CD14-positive monocyte (primary cell): ENCODE results near the gene CBR4. TPM values are rescaled to one million over a fixed set of nuclear protein-coding genes. Genes with fewer than 3 reads are reported as not detected.

Source experiments
- DNase-seq, 3 donors: peaks; one replicate each; pipeline ENCODE4 v3.0.0-alpha.2; 2011 to 2022
- H2AFZ ChIP-seq: 2 replicates; pipeline ENCODE4 v1.6.0; 2012; ENCODE audit warnings: mild to moderate bottlenecking, low read depth, low read length, inconsistent platforms; ENCODE audit not compliant: insufficient read depth, poor library complexity, severe bottlenecking
- H3K27ac ChIP-seq, 2 donors: 1 replicate in 1 of 2; 2 replicates in 1 of 2; pipeline ENCODE4 v1.5.1; 2012 to 2013; ENCODE audit warnings: low read length in 2 of 2, control low read depth in 1 of 2, inconsistent platforms in 1 of 2, low read depth in 1 of 2, mild to moderate bottlenecking in 1 of 2
- H3K27me3 ChIP-seq, 2 donors: one replicate each; pipeline versions ENCODE4 v1.6.0 to v1.6.1; 2011 to 2013; ENCODE audit warnings: low read length in 2 of 2; ENCODE audit not compliant: control insufficient read depth in 2 of 2, insufficient read depth in 2 of 2
- H3K36me3 ChIP-seq, 2 donors: replicated peaks in 1 of 2; 1 replicate in 1 of 2; 2 replicates in 1 of 2; pipeline versions ENCODE4 v1.5.1 to v1.6.1; 2012 to 2013; ENCODE audit warnings: low read length in 2 of 2, control low read depth in 1 of 2, inconsistent platforms in 1 of 2, mild to moderate bottlenecking in 1 of 2; ENCODE audit not compliant: insufficient read depth in 2 of 2, control insufficient read depth in 1 of 2
- H3K4me1 ChIP-seq, 2 donors: 1 replicate in 1 of 2; 2 replicates in 1 of 2; pipeline versions ENCODE4 v1.5.1 to v1.6.1; 2012 to 2013; ENCODE audit warnings: low read length in 2 of 2, control low read depth in 1 of 2, inconsistent platforms in 1 of 2, mild to moderate bottlenecking in 1 of 2, moderate library complexity in 1 of 2; ENCODE audit not compliant: insufficient read depth in 2 of 2, control insufficient read depth in 1 of 2
- H3K4me2 ChIP-seq: replicated peaks from 2 replicates; pipeline ENCODE3; 2012; ENCODE audit warnings: low read length, moderate library complexity, mild to moderate bottlenecking; ENCODE audit not compliant: poor library complexity, severe bottlenecking; ENCODE audit errors: extremely low read depth
- H3K4me3 ChIP-seq, 3 experiments: fragments of 200-600 bp in 1 of 3; sonication (generic) in 1 of 3; replicated peaks in 1 of 3; 1 replicate in 2 of 3; 2 replicates in 1 of 3; pipeline ENCODE4 v1.5.1; 2011 to 2013; ENCODE audit warnings: low read length in 3 of 3, mild to moderate bottlenecking in 3 of 3, control low read depth in 2 of 3, low read depth in 2 of 3, inconsistent platforms in 1 of 3, moderate library complexity in 1 of 3
- H3K79me2 ChIP-seq: 2 replicates; pipeline ENCODE4 v1.6.0; 2012; ENCODE audit warnings: mild to moderate bottlenecking, control low read depth, inconsistent platforms, low read length, moderate library complexity; ENCODE audit not compliant: insufficient read depth
- H3K9ac ChIP-seq: 2 replicates; pipeline ENCODE4 v1.6.0; 2017; ENCODE audit warnings: low read length, mild to moderate bottlenecking; ENCODE audit not compliant: insufficient read depth, poor library complexity, severe bottlenecking
- H3K9me3 ChIP-seq, 2 donors: replicated peaks in 1 of 2; 1 replicate in 1 of 2; 2 replicates in 1 of 2; pipeline versions ENCODE4 v1.5.1 to v1.6.1; 2012 to 2013; ENCODE audit warnings: low read length in 2 of 2, control low read depth in 1 of 2; ENCODE audit not compliant: control insufficient read depth in 1 of 2, insufficient read depth in 1 of 2
- H4K20me1 ChIP-seq: 2 replicates; pipeline ENCODE4 v1.6.0; 2012; ENCODE audit warnings: mild to moderate bottlenecking, low read length, control low read depth, moderate library complexity; ENCODE audit not compliant: insufficient read depth
- H3K27ac Mint-ChIP-seq, 7 donors: one replicate each; pipeline ENCODE4 v1.8.0; 2020; ENCODE audit warnings: mild to moderate bottlenecking in 7 of 7, mixed read lengths in 7 of 7, moderate library complexity in 6 of 7, inconsistent platforms in 2 of 7
- H3K27me3 Mint-ChIP-seq, 3 donors: one replicate each; pipeline ENCODE4 v1.8.0; 2021 to 2022; ENCODE audit warnings: low read depth in 3 of 3, mild to moderate bottlenecking in 3 of 3, mixed read lengths in 3 of 3, moderate library complexity in 3 of 3, inconsistent platforms in 1 of 3
- H3K36me3 Mint-ChIP-seq, 2 donors: one replicate each; pipeline ENCODE4 v1.8.0; 2020; ENCODE audit warnings: mixed read lengths in 2 of 2, inconsistent platforms in 1 of 2, mild to moderate bottlenecking in 1 of 2
- H3K4me1 Mint-ChIP-seq: one replicate; pipeline ENCODE4 v1.8.0; 2020; ENCODE audit warnings: mild to moderate bottlenecking, mixed read lengths
- H3K4me3 Mint-ChIP-seq, 2 donors: one replicate each; pipeline ENCODE4 v1.8.0; 2020; ENCODE audit warnings: mild to moderate bottlenecking in 2 of 2, mixed read lengths in 2 of 2, moderate library complexity in 1 of 2
- H3K9me3 Mint-ChIP-seq, 7 donors: one replicate each; pipeline ENCODE4 v1.8.0; 2020 to 2022; ENCODE audit warnings: mixed read lengths in 7 of 7, mild to moderate bottlenecking in 6 of 7, moderate library complexity in 6 of 7, inconsistent platforms in 2 of 7
- WGBS: methylation state at CpG from one replicate; pipeline ENCODE4 v1.1.5; 2013; ENCODE audit warnings: missing lambda C conversion rate; ENCODE audit not compliant: insufficient coverage; 5-methylcytosine and 5-hydroxymethylcytosine counted together
- intact Hi-C, 2 donors: fragments of 100-400 bp; cut with micrococcal nuclease; formaldehyde crosslinking; loops; one replicate each; pipeline versions ENCODE4 v1.15.0 to v1.15.1; 2023
- polyA plus RNA-seq, 3 donors: library from polyadenylated mRNA; depleted of rRNA in 1 of 3; unstranded in 2 of 3; stranded (reverse) in 1 of 3; fragments of 300-500 nt in 2 of 3; fragments of >200 nt in 1 of 3; fragmentation: Illumina TruSeq in 2 of 3; gene quantifications; 1 replicate in 2 of 3; 2 replicates in 1 of 3; pipeline ENCODE4 v1.2.3, GENCODE V29; 2012 to 2021
- TF ChIP-seq, protein P1 (sequence below): fragments of 200-600 bp; IDR thresholded peaks from one replicate; pipeline ENCODE4 v1.8.0; 2022; ENCODE audit warnings: antibody characterized with exemption, mild to moderate bottlenecking

Gene CBR4
- polyA plus RNA-seq, 3 donors: 2.8 to 4.2 (median 4.1) TPM

GRCh38 chr4:169048868-169049414 lies 38.9 kb upstream of the CBR4 start:
- H2AFZ ChIP-seq: no peak overlapping the region
- 98% methylated on average over 6 of the region's 9 CpGs for WGBS
- H3K36me3 ChIP-seq: no peaks in the 10 kb centered on the region
- H4K20me1 ChIP-seq: no peaks in the 10 kb centered on the region
- Mint-ChIP-seq H3K27me3 (peaks cover 0 to 3% (median 0%) of the 10 kb centered on the region in 3 donors), H3K4me3 (no peak overlapping the region), H3K36me3 (no peaks in the 10 kb centered on the region), H3K4me1 (no peaks in the 10 kb centered on the region), H3K9me3 (no peaks in the 10 kb centered on the region), H3K27ac (peak overlapping the region in 1 of 7 donors; percentile 63)
- no peak overlapping the region for H3K9ac ChIP-seq
- intact Hi-C loops: no loop called here
- no peaks in the 10 kb centered on the region for H3K4me1 ChIP-seq
- H3K27me3 ChIP-seq: no peaks in the 10 kb centered on the region
- H3K79me2 ChIP-seq: no peaks in the 10 kb centered on the region
- no peak overlapping the region for H3K27ac ChIP-seq
- H3K4me3 ChIP-seq: no peak overlapping the region
- TF ChIP-seq, protein P1, sequence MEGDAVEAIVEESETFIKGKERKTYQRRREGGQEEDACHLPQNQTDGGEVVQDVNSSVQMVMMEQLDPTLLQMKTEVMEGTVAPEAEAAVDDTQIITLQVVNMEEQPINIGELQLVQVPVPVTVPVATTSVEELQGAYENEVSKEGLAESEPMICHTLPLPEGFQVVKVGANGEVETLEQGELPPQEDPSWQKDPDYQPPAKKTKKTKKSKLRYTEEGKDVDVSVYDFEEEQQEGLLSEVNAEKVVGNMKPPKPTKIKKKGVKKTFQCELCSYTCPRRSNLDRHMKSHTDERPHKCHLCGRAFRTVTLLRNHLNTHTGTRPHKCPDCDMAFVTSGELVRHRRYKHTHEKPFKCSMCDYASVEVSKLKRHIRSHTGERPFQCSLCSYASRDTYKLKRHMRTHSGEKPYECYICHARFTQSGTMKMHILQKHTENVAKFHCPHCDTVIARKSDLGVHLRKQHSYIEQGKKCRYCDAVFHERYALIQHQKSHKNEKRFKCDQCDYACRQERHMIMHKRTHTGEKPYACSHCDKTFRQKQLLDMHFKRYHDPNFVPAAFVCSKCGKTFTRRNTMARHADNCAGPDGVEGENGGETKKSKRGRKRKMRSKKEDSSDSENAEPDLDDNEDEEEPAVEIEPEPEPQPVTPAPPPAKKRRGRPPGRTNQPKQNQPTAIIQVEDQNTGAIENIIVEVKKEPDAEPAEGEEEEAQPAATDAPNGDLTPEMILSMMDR: no peak
- no peak overlapping the region for H3K4me2 ChIP-seq
- no peak for DNase-seq
- no peaks in the 10 kb centered on the region for H3K9me3 ChIP-seq

DNA sequence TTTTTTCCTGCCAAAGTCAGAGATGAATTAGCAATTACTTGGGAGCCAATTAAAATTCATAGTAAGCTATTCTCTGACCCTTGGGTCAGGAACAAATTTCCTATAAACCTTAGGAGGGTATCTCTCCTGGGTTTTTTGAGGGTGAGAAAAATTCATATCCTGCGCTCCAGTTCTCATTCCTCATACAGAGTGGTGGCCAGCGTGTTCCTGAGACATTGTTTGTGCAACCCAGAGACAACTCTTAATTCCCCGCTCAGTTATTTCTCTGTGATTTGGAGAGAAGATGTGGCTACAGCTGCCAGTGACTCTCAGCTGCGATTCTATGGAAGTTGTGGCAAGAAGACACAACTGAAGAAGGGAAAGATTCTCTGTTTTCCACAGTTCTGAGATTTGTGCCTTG lies 37.9 kb upstream of the CBR4 start:
- DNase-seq: no peak
- no peaks in the 10 kb centered on the region for H3K36me3 Mint-ChIP-seq
- TF ChIP-seq, protein P1: no peak

More for the DNA sequence above, 37.9 kb upstream of the CBR4 start:
- Histone ChIP-seq H3K27ac (no peak overlapping the region), H3K9ac (no peak overlapping the region), H3K27me3 (no peaks in the 10 kb centered on the region), H3K4me1 (no peaks in the 10 kb centered on the region), H3K79me2 (no peaks in the 10 kb centered on the region), H4K20me1 (no peaks in the 10 kb centered on the region), H3K36me3 (no peaks in the 10 kb centered on the region), H2AFZ (no peak overlapping the region), H3K4me3 (no peak overlapping the region), H3K4me2 (no peak overlapping the region), H3K9me3 (no peaks in the 10 kb centered on the region)
- H3K9me3 Mint-ChIP-seq: no peaks in the 10 kb centered on the region
- WGBS: 100% methylated on average over 2 of the region's 4 CpGs
- no peaks in the 10 kb centered on the region for H3K4me1 Mint-ChIP-seq
- no peak overlapping the region for H3K27ac Mint-ChIP-seq
- no peak overlapping the region for H3K4me3 Mint-ChIP-seq
- intact Hi-C loops: no loop called here
- peaks cover 0 to 3% (median 0%) of the 10 kb centered on the region in 3 donors for H3K27me3 Mint-ChIP-seq
